ENCODE data around the gene ZC3H4. TPM values are rescaled to one million over a fixed set of nuclear protein-coding genes. Genes with fewer than 3 reads are reported as not detected.

ZC3H4 gene
- total and polyA plus RNA-seq, 4 donors, result 9.5 to 35.2 (median 24.4) TPM

- Histone ChIP-seq H3K36me3 (ENCODE audit: control insufficient read depth, insufficient read depth, low read length) (no peaks in the 10 kb centered on the region), H3K27ac (ENCODE audit: low read depth, low read length) (no peak overlapping the region), H3K4me3 (ENCODE audit: low read depth, low read length) (no peak overlapping the region), H3K4me1 (ENCODE audit: control insufficient read depth, insufficient read depth, low read length) (peaks cover 24% of the 10 kb centered on the region), H3K9me3 (ENCODE audit: control insufficient read depth, insufficient read depth, low read length) (no peaks in the 10 kb centered on the region), H3K27me3 (ENCODE audit: control insufficient read depth, insufficient read depth, low read length) (peaks cover 49% of the 10 kb centered on the region)
- DNase-seq (ENCODE audit: low read depth in 4 of 6, low spot score in 6 of 6), result no peak
- 40% methylated on average over 5 of the region's 12 CpGs for WGBS (ENCODE audit: insufficient coverage)
Measured at GRCh38 chr19:47027586-47028088, 85.9 kb downstream of the ZC3H4 start.

- WGBS (ENCODE audit: insufficient coverage), result 100% methylated on average over 1 of the region's 8 CpGs
- DNase-seq (ENCODE audit: low read depth in 4 of 6, low spot score in 6 of 6), result no peak
- Histone ChIP-seq H3K4me3 (ENCODE audit: low read depth, low read length) (no peak overlapping the region), H3K27ac (ENCODE audit: low read depth, low read length) (no peak overlapping the region), H3K4me1 (ENCODE audit: control insufficient read depth, insufficient read depth, low read length) (peaks cover 24% of the 10 kb centered on the region), H3K27me3 (ENCODE audit: control insufficient read depth, insufficient read depth, low read length) (peaks cover 53% of the 10 kb centered on the region), H3K36me3 (ENCODE audit: control insufficient read depth, insufficient read depth, low read length) (no peaks in the 10 kb centered on the region), H3K9me3 (ENCODE audit: control insufficient read depth, insufficient read depth, low read length) (no peaks in the 10 kb centered on the region)
Measured at GRCh38 chr19:47026889-47027288, 86.7 kb downstream of the ZC3H4 start.

- DNase-seq (ENCODE audit: low read depth in 4 of 6, low spot score in 6 of 6), result no peak
- peaks cover 58% of the 10 kb centered on the region for H3K27me3 ChIP-seq (ENCODE audit: control insufficient read depth, insufficient read depth, low read length)
- no peaks in the 10 kb centered on the region for H3K9me3 ChIP-seq (ENCODE audit: control insufficient read depth, insufficient read depth, low read length)
- 87% methylated on average over 2 of the region's 2 CpGs for WGBS (ENCODE audit: insufficient coverage)
- no peak overlapping the region for H3K27ac ChIP-seq (ENCODE audit: low read depth, low read length)
- H3K4me1 ChIP-seq (ENCODE audit: control insufficient read depth, insufficient read depth, low read length), result peaks cover 29% of the 10 kb centered on the region
- no peaks in the 10 kb centered on the region for H3K36me3 ChIP-seq (ENCODE audit: control insufficient read depth, insufficient read depth, low read length)
- no peak overlapping the region for H3K4me3 ChIP-seq (ENCODE audit: low read depth, low read length)
Measured at GRCh38 chr19:47026156-47026555, 87.4 kb downstream of the ZC3H4 start.

- H3K9me3 ChIP-seq (ENCODE audit: control insufficient read depth, insufficient read depth, low read length), result no peaks in the 10 kb centered on the region
- no peaks in the 10 kb centered on the region for H3K36me3 ChIP-seq (ENCODE audit: control insufficient read depth, insufficient read depth, low read length)
- WGBS (ENCODE audit: insufficient coverage), result 97% methylated on average over 3 of the region's 5 CpGs
- H3K27me3 ChIP-seq (ENCODE audit: control insufficient read depth, insufficient read depth, low read length), result peaks cover 70% of the 10 kb centered on the region
- peaks cover 42% of the 10 kb centered on the region for H3K4me1 ChIP-seq (ENCODE audit: control insufficient read depth, insufficient read depth, low read length)
- H3K27ac ChIP-seq (ENCODE audit: low read depth, low read length), result no peak overlapping the region
- H3K4me3 ChIP-seq (ENCODE audit: low read depth, low read length), result no peak overlapping the region
- DNase-seq (ENCODE audit: low read depth in 4 of 6, low spot score in 6 of 6), result no peak
Measured at GRCh38 chr19:47024502-47024901, 89.1 kb downstream of the ZC3H4 start.

GRCh38 chr19:47023448-47023794, 90.2 kb downstream of the ZC3H4 start:
- DNase-seq (ENCODE audit: low read depth in 4 of 6, low spot score in 6 of 6), result no peak
- Histone ChIP-seq H3K9me3 (ENCODE audit: control insufficient read depth, insufficient read depth, low read length) (no peaks in the 10 kb centered on the region), H3K4me3 (ENCODE audit: low read depth, low read length) (no peak overlapping the region), H3K27ac (ENCODE audit: low read depth, low read length) (no peak overlapping the region), H3K27me3 (ENCODE audit: control insufficient read depth, insufficient read depth, low read length) (peaks cover 72% of the 10 kb centered on the region), H3K4me1 (ENCODE audit: control insufficient read depth, insufficient read depth, low read length) (peaks cover 42% of the 10 kb centered on the region), H3K36me3 (ENCODE audit: control insufficient read depth, insufficient read depth, low read length) (no peaks in the 10 kb centered on the region)
- WGBS (ENCODE audit: insufficient coverage), result 22% methylated on average over 3 of the region's 7 CpGs

GRCh38 chr19:47022541-47023447, 90.8 kb downstream of the ZC3H4 start:
- H3K36me3 ChIP-seq (ENCODE audit: control insufficient read depth, insufficient read depth, low read length), result no peaks in the 10 kb centered on the region
- H3K9me3 ChIP-seq (ENCODE audit: control insufficient read depth, insufficient read depth, low read length), result no peaks in the 10 kb centered on the region
- H3K27ac ChIP-seq (ENCODE audit: low read depth, low read length), result no peak overlapping the region
- peak in 2 of 6 donors; percentile 71 to 93 for DNase-seq (ENCODE audit: low read depth in 4 of 6, low spot score in 6 of 6)
- H3K4me3 ChIP-seq (ENCODE audit: low read depth, low read length), result no peak overlapping the region
- WGBS (ENCODE audit: insufficient coverage), result 3% methylated on average over 25 of the region's 33 CpGs
- H3K4me1 ChIP-seq (ENCODE audit: control insufficient read depth, insufficient read depth, low read length), result peaks cover 38% of the 10 kb centered on the region
- peaks cover 66% of the 10 kb centered on the region for H3K27me3 ChIP-seq (ENCODE audit: control insufficient read depth, insufficient read depth, low read length)

GRCh38 chr19:47022140-47022536, 91.4 kb downstream of the ZC3H4 start:
- no peak overlapping the region for H3K27ac ChIP-seq (ENCODE audit: low read depth, low read length)
- no peak for DNase-seq (ENCODE audit: low read depth in 4 of 6, low spot score in 6 of 6)
- peaks cover 38% of the 10 kb centered on the region for H3K4me1 ChIP-seq (ENCODE audit: control insufficient read depth, insufficient read depth, low read length)
- no peaks in the 10 kb centered on the region for H3K9me3 ChIP-seq (ENCODE audit: control insufficient read depth, insufficient read depth, low read length)
- no peak overlapping the region for H3K4me3 ChIP-seq (ENCODE audit: low read depth, low read length)
- no peaks in the 10 kb centered on the region for H3K36me3 ChIP-seq (ENCODE audit: control insufficient read depth, insufficient read depth, low read length)
- H3K27me3 ChIP-seq (ENCODE audit: control insufficient read depth, insufficient read depth, low read length), result peaks cover 63% of the 10 kb centered on the region
- 30% methylated on average over 14 of the region's 14 CpGs for WGBS (ENCODE audit: insufficient coverage)

- Histone ChIP-seq H3K4me1 (ENCODE audit: control insufficient read depth, insufficient read depth, low read length) (peaks cover 38% of the 10 kb centered on the region), H3K4me3 (ENCODE audit: low read depth, low read length) (no peak overlapping the region)
- 2% methylated on average over 48 of the region's 50 CpGs for WGBS (ENCODE audit: insufficient coverage)
Measured at GRCh38 chr19:47021536-47022139, 91.9 kb downstream of the ZC3H4 start.

GRCh38 chr19:47020992-47021496, 92.5 kb downstream of the ZC3H4 start:
- under 1% methylated on average over 37 of the region's 37 CpGs for WGBS (ENCODE audit: insufficient coverage)
- DNase-seq (ENCODE audit: low read depth in 4 of 6, low spot score in 6 of 6), result no peak
- H3K4me3 ChIP-seq (ENCODE audit: low read depth, low read length), result peak overlapping the region; percentile 9
- H3K4me1 ChIP-seq (ENCODE audit: control insufficient read depth, insufficient read depth, low read length), result peaks cover 38% of the 10 kb centered on the region
- H3K27me3 ChIP-seq (ENCODE audit: control insufficient read depth, insufficient read depth, low read length), result peaks cover 55% of the 10 kb centered on the region
- H3K27ac ChIP-seq (ENCODE audit: low read depth, low read length), result no peak overlapping the region
- no peaks in the 10 kb centered on the region for H3K36me3 ChIP-seq (ENCODE audit: control insufficient read depth, insufficient read depth, low read length)
- H3K9me3 ChIP-seq (ENCODE audit: control insufficient read depth, insufficient read depth, low read length), result no peaks in the 10 kb centered on the region

More at GRCh38 chr19:47021536-47022139, 91.9 kb downstream of the ZC3H4 start:
- no peak overlapping the region for H3K27ac ChIP-seq (ENCODE audit: low read depth, low read length)
- DNase-seq (ENCODE audit: low read depth in 4 of 6, low spot score in 6 of 6), result no peak
- H3K36me3 ChIP-seq (ENCODE audit: control insufficient read depth, insufficient read depth, low read length), result no peaks in the 10 kb centered on the region
- no peaks in the 10 kb centered on the region for H3K9me3 ChIP-seq (ENCODE audit: control insufficient read depth, insufficient read depth, low read length)
- peaks cover 58% of the 10 kb centered on the region for H3K27me3 ChIP-seq (ENCODE audit: control insufficient read depth, insufficient read depth, low read length)
